ENCODE results near the gene FARP1.

DNA sequence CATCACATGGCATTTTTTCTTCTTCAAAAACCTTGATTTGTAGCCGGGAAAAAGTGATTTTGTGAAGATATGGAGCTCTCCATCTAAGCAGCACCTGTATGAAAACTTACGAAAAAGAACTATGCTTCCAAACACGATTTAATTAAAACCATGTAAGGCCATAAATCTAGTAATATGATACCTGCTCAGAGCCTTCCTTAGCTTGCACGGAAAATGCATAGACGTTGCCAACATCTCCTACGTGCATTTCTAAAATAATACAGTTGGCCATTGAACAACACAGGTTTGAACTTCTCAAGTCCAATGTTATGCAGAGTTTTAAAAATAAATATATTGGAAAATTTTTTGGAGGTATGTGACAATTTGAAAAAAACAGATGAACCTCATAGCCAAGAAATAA, 93.3 kb downstream of the FARP1 start:
- TF ChIP-seq EP300 (IDR thresholded peaks at IDR 0.05; ENCODE audit: borderline replicate concordance) (no peak), YY1 (IDR thresholded peaks at IDR 0.05; ENCODE audit: low read depth) (no peak), NFIC (IDR thresholded peaks at IDR 0.05) (no peak), FOXM1 (IDR thresholded peaks at IDR 0.05; ENCODE audit: borderline replicate concordance, low read depth) (no peak), TEAD4 (IDR thresholded peaks at IDR 0.05) (no peak), TAF1 (IDR thresholded peaks at IDR 0.05; ENCODE audit: low read depth) (no peak), ZBTB7A (IDR thresholded peaks at IDR 0.05; ENCODE audit: low read depth) (no peak), RAD21 (IDR thresholded peaks at IDR 0.05; ENCODE audit: low read depth) (no peak)
- TF ChIP-seq, protein P1, sequence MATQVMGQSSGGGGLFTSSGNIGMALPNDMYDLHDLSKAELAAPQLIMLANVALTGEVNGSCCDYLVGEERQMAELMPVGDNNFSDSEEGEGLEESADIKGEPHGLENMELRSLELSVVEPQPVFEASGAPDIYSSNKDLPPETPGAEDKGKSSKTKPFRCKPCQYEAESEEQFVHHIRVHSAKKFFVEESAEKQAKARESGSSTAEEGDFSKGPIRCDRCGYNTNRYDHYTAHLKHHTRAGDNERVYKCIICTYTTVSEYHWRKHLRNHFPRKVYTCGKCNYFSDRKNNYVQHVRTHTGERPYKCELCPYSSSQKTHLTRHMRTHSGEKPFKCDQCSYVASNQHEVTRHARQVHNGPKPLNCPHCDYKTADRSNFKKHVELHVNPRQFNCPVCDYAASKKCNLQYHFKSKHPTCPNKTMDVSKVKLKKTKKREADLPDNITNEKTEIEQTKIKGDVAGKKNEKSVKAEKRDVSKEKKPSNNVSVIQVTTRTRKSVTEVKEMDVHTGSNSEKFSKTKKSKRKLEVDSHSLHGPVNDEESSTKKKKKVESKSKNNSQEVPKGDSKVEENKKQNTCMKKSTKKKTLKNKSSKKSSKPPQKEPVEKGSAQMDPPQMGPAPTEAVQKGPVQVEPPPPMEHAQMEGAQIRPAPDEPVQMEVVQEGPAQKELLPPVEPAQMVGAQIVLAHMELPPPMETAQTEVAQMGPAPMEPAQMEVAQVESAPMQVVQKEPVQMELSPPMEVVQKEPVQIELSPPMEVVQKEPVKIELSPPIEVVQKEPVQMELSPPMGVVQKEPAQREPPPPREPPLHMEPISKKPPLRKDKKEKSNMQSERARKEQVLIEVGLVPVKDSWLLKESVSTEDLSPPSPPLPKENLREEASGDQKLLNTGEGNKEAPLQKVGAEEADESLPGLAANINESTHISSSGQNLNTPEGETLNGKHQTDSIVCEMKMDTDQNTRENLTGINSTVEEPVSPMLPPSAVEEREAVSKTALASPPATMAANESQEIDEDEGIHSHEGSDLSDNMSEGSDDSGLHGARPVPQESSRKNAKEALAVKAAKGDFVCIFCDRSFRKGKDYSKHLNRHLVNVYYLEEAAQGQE (IDR thresholded peaks at IDR 0.05; ENCODE audit: low read depth), result no peak
- TF ChIP-seq, protein P2, sequence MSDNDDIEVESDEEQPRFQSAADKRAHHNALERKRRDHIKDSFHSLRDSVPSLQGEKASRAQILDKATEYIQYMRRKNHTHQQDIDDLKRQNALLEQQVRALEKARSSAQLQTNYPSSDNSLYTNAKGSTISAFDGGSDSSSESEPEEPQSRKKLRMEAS (IDR thresholded peaks at IDR 0.05), result no peak
